HG03139 (cell line): ENCODE data around the gene ROR2.
"Not testable (repeated sequence)": the region's sequence is repeated elsewhere in the genome, so short reads cannot be mapped to it uniquely, and the experiment has no call there.

Experiments used
- ATAC-seq: cut with Tn5 transposase; IDR thresholded peaks from one replicate; pipeline ENCODE4 v1.9.1; 2021; ENCODE audit not compliant: unreplicated experiment

Gene ROR2

GRCh38 chr9:91949946-91950664, at the start of gene ROR2:
TSS of gene ROR2 (minus strand) at chr9:91950228.
- no peak for ATAC-seq

- ATAC-seq = no peak
Measured at GRCh38 chr9:91995000-91995655, 45.1 kb upstream of the ROR2 start.

- ATAC-seq = no peak
Measured at GRCh38 chr9:91994422-91994821, 44.4 kb upstream of the ROR2 start.

- no peak for ATAC-seq
Measured at GRCh38 chr9:91992461-91993041, 42.5 kb upstream of the ROR2 start.

- no peak for ATAC-seq
Measured at GRCh38 chr9:91991721-91992341, 41.8 kb upstream of the ROR2 start.

- ATAC-seq = no peak
Measured at GRCh38 chr9:91986248-91986647, 36.2 kb upstream of the ROR2 start.

- no peak for ATAC-seq
Measured at GRCh38 chr9:91985692-91986091, 35.7 kb upstream of the ROR2 start.

- no peak for ATAC-seq
Measured at GRCh38 chr9:91978740-91979414, 28.8 kb upstream of the ROR2 start.

GRCh38 chr9:91975254-91975653, 25.2 kb upstream of the ROR2 start:
- ATAC-seq = not testable (repeated sequence)

- ATAC-seq = no peak
Measured at GRCh38 chr9:91972711-91973110, 22.7 kb upstream of the ROR2 start.

- no peak for ATAC-seq
Measured at GRCh38 chr9:91972076-91972626, 22.1 kb upstream of the ROR2 start.

- no peak for ATAC-seq
Measured at GRCh38 chr9:91967259-91967658, 17.2 kb upstream of the ROR2 start.

GRCh38 chr9:91966503-91966902, 16.5 kb upstream of the ROR2 start:
- no peak for ATAC-seq

GRCh38 chr9:91963711-91964240, 13.7 kb upstream of the ROR2 start:
- ATAC-seq = no peak

GRCh38 chr9:91960367-91960766, 10.3 kb upstream of the ROR2 start:
- ATAC-seq = no peak

- no peak for ATAC-seq
Measured at GRCh38 chr9:91958174-91958573, 8.1 kb upstream of the ROR2 start.

- ATAC-seq = no peak
Measured at GRCh38 chr9:91954841-91955471, 4.9 kb upstream of the ROR2 start.

- no peak for ATAC-seq
Measured at GRCh38 chr9:91953718-91954117, 3.7 kb upstream of the ROR2 start.

GRCh38 chr9:91951944-91952520, 2.0 kb upstream of the ROR2 start:
- no peak for ATAC-seq

- ATAC-seq = no peak
Measured at GRCh38 chr9:91949392-91949945, 559 bp downstream of the ROR2 start.
